Immature natural killer cell (primary cell): ENCODE measurements around the gene ZKSCAN8. TPM values are rescaled to one million over a fixed set of nuclear protein-coding genes. Genes with fewer than 3 reads are reported as not detected.
"Not testable (repeated sequence)": the region's sequence is repeated elsewhere in the genome, so short reads cannot be mapped to it uniquely, and the experiment has no call there.

ENCODE experiments used
- DNase-seq, 3 donors: peaks; one replicate each; pipeline ENCODE4 v3.0.0; 2022; ENCODE audit warnings: mixed read lengths in 1 of 3
- H3K27ac Mint-ChIP-seq, 6 donors: one replicate each; pipeline ENCODE4 v1.8.0; 2020; ENCODE audit warnings: mixed read lengths in 6 of 6, mild to moderate bottlenecking in 5 of 6, inconsistent platforms in 4 of 6, moderate library complexity in 3 of 6
- H3K27me3 Mint-ChIP-seq, 3 donors: one replicate each; pipeline ENCODE4 v1.8.0; 2020 to 2021; ENCODE audit warnings: low read depth in 3 of 3, mild to moderate bottlenecking in 3 of 3, mixed read lengths in 3 of 3, moderate library complexity in 3 of 3, inconsistent platforms in 1 of 3
- H3K36me3 Mint-ChIP-seq, 3 donors: one replicate each; pipeline ENCODE4 v1.8.0; 2020; ENCODE audit warnings: mixed read lengths in 3 of 3, inconsistent platforms in 2 of 3, mild to moderate bottlenecking in 2 of 3
- H3K4me1 Mint-ChIP-seq, 2 donors: one replicate each; pipeline ENCODE4 v1.8.0; 2020; ENCODE audit warnings: inconsistent platforms in 2 of 2, mild to moderate bottlenecking in 2 of 2, mixed read lengths in 2 of 2, moderate library complexity in 1 of 2
- H3K4me3 Mint-ChIP-seq, 5 donors: one replicate each; pipeline ENCODE4 v1.8.0; 2020; ENCODE audit warnings: mild to moderate bottlenecking in 5 of 5, mixed read lengths in 5 of 5, inconsistent platforms in 3 of 5, moderate library complexity in 3 of 5
- H3K9me3 Mint-ChIP-seq, 6 donors: one replicate each; pipeline ENCODE4 v1.8.0; 2020; ENCODE audit warnings: mild to moderate bottlenecking in 6 of 6, mixed read lengths in 6 of 6, inconsistent platforms in 4 of 6, moderate library complexity in 3 of 6
- polyA plus RNA-seq, 3 donors: library from polyadenylated mRNA; unstranded; fragments of 300-500 nt; fragmentation: Illumina TruSeq; gene quantifications; one replicate each; pipeline ENCODE4 v1.2.3, GENCODE V29; 2021

Gene ZKSCAN8
- 1 to 10 TPM in 1 of 3 donors, under 1 TPM in 2; 0.22 to 1.8 (median 0.44) TPM for polyA plus RNA-seq

DNA sequence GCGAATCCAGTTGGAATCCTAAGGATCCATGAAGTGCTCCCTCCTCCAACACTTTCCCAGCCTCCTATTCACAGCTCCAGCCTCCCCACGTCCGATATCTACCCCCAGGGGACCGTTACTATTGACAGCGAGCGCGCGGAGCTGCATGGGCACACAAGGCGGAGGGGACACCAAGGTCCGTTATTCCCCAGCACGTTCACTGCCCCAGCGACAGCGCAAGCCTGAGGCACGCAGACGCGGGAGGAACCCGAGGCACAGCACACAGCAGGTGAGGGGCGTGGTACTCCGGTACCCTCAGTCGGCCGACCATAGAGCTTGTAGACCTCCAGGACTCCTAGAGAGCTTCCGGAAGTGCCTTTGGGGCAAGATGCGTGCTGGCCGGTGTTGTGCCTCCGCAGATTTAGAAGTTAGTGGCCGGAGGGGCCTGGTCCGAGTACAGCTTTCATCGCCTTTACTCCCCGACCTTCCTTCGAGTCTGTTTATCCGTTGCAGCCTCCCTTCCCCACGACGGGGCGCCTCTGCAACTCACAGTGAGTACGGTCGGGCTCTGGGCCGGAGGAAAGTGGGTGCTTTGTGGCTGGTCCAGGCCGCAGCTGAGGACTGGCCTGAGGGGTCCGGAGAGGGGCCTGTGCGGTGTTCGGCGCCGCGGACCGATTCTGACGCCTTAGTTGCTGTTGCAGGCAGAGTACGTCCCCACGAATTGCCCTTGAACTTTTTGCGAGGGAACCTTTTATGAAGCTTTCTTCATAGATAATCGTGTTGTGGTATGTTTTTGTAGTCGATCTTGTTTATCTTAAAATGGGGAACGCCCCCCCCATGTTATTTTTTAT lies at the start of gene ZKSCAN8:
Gene ZKSCAN8 (plus strand): TSS at position 384 of the 830 bp plus-strand sequence. CDS start 6,525 bp downstream, outside the sequence.
- H3K36me3 Mint-ChIP-seq: peaks cover 5 to 8% (median 7%) of the 10 kb centered on the region in 3 donors
- H3K27ac Mint-ChIP-seq: peak within 1 kb of the TSS; percentile 89 to 94 (median 92)
- H3K27me3 Mint-ChIP-seq: peaks cover 4 to 11% (median 4%) of the 10 kb centered on the region in 3 donors
- peak within 1 kb of the TSS; percentile 96 to 99 (median 99) for H3K4me3 Mint-ChIP-seq
- H3K4me1 Mint-ChIP-seq: peaks cover 56 to 79% of the 10 kb centered on the region in 2 donors
- no peaks in the 10 kb centered on the region for H3K9me3 Mint-ChIP-seq
- DNase-seq: peak; percentile 73 to 81 (median 78)

DNA sequence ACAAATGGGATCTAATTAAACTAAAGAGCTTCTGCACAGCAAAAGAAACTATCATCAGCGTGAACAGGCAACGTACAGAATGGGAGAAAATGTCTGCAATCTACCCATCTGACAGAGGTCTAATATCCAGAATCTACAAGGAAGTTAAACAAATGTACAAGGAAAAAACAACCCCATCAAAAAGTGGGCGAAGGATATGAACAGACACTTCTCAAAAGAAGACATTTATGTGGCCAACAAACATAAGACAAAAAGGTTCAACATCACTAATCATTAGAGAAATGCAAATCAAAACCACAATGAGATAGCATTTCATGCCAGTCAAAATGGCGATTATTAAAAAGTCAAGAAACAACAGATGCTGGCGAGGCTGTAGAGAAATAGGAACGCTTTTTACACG lies 39.5 kb upstream of the ZKSCAN8 start:
- not testable (repeated sequence) for H3K27ac Mint-ChIP-seq

DNA sequence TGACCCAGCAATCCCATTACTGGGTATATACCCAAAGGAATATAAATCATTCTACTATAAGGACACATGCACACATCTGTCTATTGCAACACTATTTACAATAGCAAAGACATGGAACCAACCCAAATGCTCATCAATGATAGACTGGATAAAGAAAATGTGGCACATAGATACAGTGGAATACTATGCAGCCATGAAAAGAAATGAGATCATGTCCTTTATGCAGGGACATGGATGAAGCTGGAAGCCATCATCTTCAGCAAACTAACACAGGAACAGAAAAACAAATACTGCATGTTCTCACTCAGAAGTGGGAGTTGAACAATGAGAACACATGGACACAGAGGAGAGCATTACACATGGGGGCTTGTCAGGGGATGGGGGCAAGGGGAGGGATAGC lies 39.0 kb upstream of the ZKSCAN8 start:
- peaks cover 13 to 15% of the 10 kb centered on the region in 2 donors for H3K4me1 Mint-ChIP-seq

More for the DNA sequence above, 39.5 kb upstream of the ZKSCAN8 start:
- H3K9me3 Mint-ChIP-seq, DNase-seq, H3K36me3 Mint-ChIP-seq: not testable (repeated sequence)
- Mint-ChIP-seq H3K27me3 (peaks cover 2 to 14% (median 7%) of the 10 kb centered on the region in 3 donors), H3K4me1 (peaks cover 13 to 15% of the 10 kb centered on the region in 2 donors), H3K4me3 (peak overlapping the region in 1 of 5 donors; percentile 18)

DNA sequence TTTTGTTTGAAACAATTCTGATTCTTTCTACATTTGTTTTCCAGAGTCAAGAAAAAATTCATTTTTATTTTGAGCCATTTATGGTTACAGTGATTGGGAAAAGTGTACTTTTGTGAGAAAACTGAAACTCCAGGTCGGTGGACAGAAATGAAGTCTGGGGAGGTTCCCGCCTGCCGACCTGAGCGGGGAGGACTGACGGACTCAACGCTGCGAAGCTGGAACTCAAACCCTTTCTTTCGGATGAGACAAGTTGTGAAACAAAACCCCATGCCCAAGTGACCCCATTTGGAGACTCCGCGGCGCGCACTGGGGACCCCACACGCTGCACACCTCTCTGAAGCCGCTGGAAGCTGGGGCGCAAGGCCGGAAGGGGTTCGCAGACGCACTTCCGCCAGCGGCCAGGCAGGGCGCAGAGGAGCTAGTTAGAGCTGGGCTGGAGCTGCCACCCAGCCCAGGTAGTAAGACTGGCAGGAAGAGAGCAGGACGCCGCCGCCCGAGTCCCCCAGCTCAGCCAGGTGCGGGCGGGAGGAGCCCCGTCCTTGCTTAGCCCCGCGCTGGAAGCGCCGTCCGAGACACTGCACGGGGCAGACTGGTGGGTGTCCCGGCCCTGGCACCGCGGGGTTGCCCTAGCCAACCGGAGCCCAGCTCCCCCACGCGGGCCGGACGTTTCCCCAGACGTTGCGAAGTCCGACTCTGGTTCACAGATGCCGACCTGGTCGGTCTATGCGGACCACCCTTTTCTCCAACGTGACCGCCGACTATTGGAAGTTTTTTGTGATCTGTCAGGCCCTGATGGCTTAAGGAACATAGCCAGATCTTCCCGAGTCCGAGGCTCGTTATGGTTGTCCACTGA lies 37.1 kb upstream of the ZKSCAN8 start:
- H3K4me1 Mint-ChIP-seq: peaks cover 13 to 15% of the 10 kb centered on the region in 2 donors
- no peaks in the 10 kb centered on the region for H3K9me3 Mint-ChIP-seq
- peaks cover 0 to 7% (median 4%) of the 10 kb centered on the region in 3 donors for H3K36me3 Mint-ChIP-seq
- H3K4me3 Mint-ChIP-seq: peak overlapping the region; percentile 89 to 94 (median 89)
- DNase-seq: peak; percentile 77 to 83 (median 81)
- H3K27me3 Mint-ChIP-seq: peaks cover 3 to 23% (median 10%) of the 10 kb centered on the region in 3 donors
- peak overlapping the region; percentile 86 to 92 (median 92) for H3K27ac Mint-ChIP-seq

More for the DNA sequence above, 39.0 kb upstream of the ZKSCAN8 start:
- Mint-ChIP-seq H3K27me3 (peaks cover 2 to 14% (median 9%) of the 10 kb centered on the region in 3 donors), H3K4me3 (peak overlapping the region in 3 of 5 donors; percentile 12 to 37 (median 19)), H3K27ac (peak overlapping the region in 1 of 6 donors; percentile 23)
- not testable (repeated sequence) for DNase-seq, H3K9me3 Mint-ChIP-seq, H3K36me3 Mint-ChIP-seq

DNA sequence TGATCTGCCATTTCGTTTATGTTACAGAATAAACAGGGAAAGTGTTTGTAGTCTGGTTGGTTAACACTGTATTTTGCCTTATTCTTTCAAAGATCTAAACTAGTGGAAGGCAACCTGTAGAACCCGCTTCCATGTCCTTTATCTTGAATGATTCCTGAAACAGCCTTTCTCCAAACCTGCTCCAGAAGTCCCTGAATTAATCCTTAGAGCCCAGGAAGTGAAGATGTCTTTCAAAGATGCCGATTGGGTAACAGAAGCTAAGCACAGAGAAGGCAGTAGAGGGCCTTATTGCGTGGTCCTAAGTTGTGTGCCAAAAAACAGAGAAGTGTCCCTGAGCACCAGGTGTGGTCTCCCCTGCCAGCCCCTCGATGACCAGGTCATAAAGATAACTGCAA lies 36.4 kb upstream of the ZKSCAN8 start:
- Mint-ChIP-seq H3K9me3 (no peaks in the 10 kb centered on the region), H3K4me1 (peaks cover 13 to 15% of the 10 kb centered on the region in 2 donors), H3K27me3 (peaks cover 3 to 23% (median 10%) of the 10 kb centered on the region in 3 donors), H3K27ac (peak overlapping the region; percentile 86 to 92 (median 92)), H3K4me3 (peak overlapping the region; percentile 89 to 94 (median 89)), H3K36me3 (peaks cover 0 to 7% (median 0%) of the 10 kb centered on the region in 3 donors)
- DNase-seq: no peak

DNA sequence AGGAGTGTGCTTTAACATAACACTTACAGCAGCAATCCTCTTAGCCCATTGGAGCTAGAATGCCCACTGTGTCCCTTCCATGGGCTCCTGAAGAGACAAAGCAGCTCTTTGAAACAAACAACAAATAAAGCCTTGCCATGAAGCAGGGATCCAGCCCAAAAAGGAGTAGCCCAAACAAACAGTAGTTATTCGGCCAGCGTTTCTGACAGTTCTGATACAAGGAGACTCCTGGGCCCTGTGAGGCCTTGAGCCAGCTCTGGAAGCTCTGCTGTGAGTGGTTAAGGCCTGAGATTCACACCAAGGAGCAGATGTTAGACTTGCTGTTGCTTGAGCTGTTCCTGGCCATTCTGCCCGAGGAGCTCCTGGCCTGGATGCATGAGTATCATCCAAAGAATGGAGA lies 34.2 kb upstream of the ZKSCAN8 start:
- Mint-ChIP-seq H3K4me3 (no peak overlapping the region), H3K4me1 (peaks cover 13 to 15% of the 10 kb centered on the region in 2 donors), H3K27me3 (peaks cover 3 to 14% (median 6%) of the 10 kb centered on the region in 3 donors), H3K36me3 (peaks cover 0 to 7% (median 0%) of the 10 kb centered on the region in 3 donors), H3K27ac (no peak overlapping the region), H3K9me3 (no peaks in the 10 kb centered on the region)
- no peak for DNase-seq

DNA sequence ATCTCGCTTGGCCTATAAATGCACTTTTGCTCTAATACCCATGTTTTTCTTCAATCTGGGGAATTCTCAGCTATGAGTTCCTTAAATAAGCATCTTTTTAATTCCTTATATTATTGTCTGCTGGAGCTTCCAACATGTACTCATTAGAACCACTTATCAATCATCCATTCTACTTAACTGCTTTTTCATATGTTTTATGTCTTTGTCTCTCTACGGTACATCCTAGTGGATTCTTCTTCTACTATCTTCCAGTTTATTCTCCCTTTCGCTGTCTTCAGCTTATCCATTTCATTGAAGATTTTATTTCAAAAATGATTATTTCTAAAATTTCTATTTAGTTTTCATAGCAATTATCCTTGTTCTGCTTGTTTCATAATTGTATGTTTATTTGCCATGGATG lies 29.7 kb upstream of the ZKSCAN8 start:
- H3K4me1 Mint-ChIP-seq: no peaks in the 10 kb centered on the region
- DNase-seq: no peak
- no peaks in the 10 kb centered on the region for H3K9me3 Mint-ChIP-seq
- peaks cover 2 to 9% (median 3%) of the 10 kb centered on the region in 3 donors for H3K27me3 Mint-ChIP-seq
- H3K36me3 Mint-ChIP-seq: peaks cover 9 to 18% (median 11%) of the 10 kb centered on the region in 3 donors
- no peak overlapping the region for H3K4me3 Mint-ChIP-seq
- H3K27ac Mint-ChIP-seq: no peak overlapping the region

DNA sequence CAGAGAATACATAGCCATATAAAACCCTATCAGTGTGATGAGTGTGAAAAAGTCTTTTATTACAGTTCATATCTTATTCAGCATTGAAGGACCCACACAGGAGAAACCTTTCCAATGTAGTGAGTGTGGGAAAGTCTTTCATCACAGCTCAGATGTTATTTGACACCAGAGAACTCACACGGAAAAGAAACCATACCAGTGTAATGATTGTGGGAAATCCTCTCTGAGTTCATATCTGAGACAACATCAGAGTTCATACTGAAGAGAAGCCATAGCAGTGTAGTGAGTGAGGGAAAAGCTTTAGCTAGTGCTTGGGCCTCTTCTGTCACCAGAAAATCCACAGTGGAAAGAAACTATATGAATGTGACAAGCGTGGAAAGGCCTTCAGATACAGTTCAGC lies 25.9 kb upstream of the ZKSCAN8 start:
- Mint-ChIP-seq H3K4me1 (no peaks in the 10 kb centered on the region), H3K36me3 (peaks cover 25 to 30% (median 29%) of the 10 kb centered on the region in 3 donors), H3K9me3 (no peaks in the 10 kb centered on the region), H3K27ac (no peak overlapping the region), H3K27me3 (peaks cover 0 to 1% (median 0%) of the 10 kb centered on the region in 3 donors), H3K4me3 (no peak overlapping the region)
- no peak for DNase-seq

DNA sequence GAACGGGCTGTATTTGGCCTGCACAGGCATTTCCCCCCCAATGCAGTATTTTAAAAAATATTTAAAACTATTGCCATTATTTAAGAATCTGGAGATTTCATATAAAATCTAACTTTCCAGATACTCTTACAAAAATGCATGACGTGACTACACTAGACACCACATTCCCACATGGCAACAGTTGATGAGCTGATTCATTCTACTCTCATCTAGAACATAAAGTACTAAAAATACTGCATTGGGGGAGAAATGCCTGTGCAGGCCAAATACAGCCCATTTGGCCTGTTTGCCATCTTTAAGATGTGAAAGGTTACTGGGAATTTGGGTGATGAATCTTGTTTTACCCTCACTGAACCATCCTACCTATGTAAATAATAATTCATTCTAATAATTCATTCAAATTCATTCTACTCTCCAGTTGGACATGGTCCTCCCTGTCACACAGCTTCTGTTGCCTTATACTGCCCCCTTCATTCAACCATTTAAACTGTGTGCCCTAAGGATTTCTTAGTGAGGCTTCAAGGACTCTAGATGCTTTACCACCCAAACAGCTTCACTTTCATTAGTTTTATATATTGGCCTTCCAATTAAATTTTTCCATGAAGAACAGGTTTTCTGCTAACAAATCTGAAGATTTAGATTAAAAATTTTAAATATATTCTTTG lies 24.2 kb upstream of the ZKSCAN8 start:
- H3K27me3 Mint-ChIP-seq: peaks cover 0 to 1% (median 0%) of the 10 kb centered on the region in 3 donors
- no peaks in the 10 kb centered on the region for H3K9me3 Mint-ChIP-seq
- no peak overlapping the region for H3K4me3 Mint-ChIP-seq
- peak overlapping the region in 1 of 6 donors; percentile 65 for H3K27ac Mint-ChIP-seq
- H3K36me3 Mint-ChIP-seq: peaks cover 29 to 36% (median 30%) of the 10 kb centered on the region in 3 donors
- H3K4me1 Mint-ChIP-seq: no peaks in the 10 kb centered on the region
- no peak for DNase-seq

DNA sequence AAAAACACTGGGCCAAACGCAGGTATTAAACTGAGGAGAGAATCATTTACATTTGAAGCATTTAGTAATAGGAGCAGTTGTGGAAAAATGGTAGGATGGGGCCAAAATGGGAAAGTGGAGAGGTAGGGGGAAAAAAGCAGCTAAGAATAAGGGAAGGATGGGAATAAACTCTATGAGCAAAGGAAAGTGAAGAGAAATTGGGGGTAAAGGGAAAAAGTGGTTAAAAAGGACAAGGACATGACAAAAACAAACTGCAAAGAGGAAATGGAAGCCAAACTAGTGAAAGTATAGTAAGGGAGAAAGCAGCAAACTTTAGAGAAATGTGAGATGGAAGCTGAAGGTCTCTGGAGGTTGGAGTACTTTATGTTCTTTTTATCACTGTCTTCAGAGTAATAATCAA lies 23.5 kb upstream of the ZKSCAN8 start:
- H3K27ac Mint-ChIP-seq: no peak overlapping the region

DNA sequence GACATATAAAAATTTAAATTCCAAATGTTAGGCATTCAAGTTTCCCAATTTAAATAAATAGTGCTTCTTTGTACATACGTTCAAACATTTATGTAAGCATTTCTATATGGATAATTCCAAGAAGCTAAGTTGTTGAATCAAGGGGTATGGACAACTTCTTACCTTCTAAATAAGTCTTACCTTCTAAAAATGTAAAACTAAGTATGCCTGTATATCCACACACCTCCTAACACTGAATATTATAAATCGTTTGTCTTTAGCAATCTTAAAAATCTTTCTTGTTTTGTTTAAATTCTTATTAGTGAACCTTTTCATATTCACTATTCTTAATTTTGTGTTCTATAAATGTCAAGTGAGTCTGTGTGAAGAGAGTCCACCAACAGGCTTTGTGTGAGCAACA lies 19.8 kb upstream of the ZKSCAN8 start:
- peaks cover 27 to 37% of the 10 kb centered on the region in 2 donors for H3K4me1 Mint-ChIP-seq
- H3K4me3 Mint-ChIP-seq: peak overlapping the region in 2 of 5 donors; percentile 26 to 33
- H3K9me3 Mint-ChIP-seq: no peaks in the 10 kb centered on the region
- H3K27ac Mint-ChIP-seq: no peak overlapping the region
- no peak for DNase-seq
- H3K36me3 Mint-ChIP-seq: peaks cover 19 to 28% (median 25%) of the 10 kb centered on the region in 3 donors
- H3K27me3 Mint-ChIP-seq: peaks cover 0 to 1% (median 0%) of the 10 kb centered on the region in 3 donors

More for the DNA sequence above, 23.5 kb upstream of the ZKSCAN8 start:
- peaks cover under 1% of the 10 kb centered on the region in 2 donors for H3K4me1 Mint-ChIP-seq
- no peak for DNase-seq
- H3K27me3 Mint-ChIP-seq: peaks cover 0 to 1% (median 0%) of the 10 kb centered on the region in 3 donors
- no peaks in the 10 kb centered on the region for H3K9me3 Mint-ChIP-seq
- peaks cover 31 to 37% (median 31%) of the 10 kb centered on the region in 3 donors for H3K36me3 Mint-ChIP-seq
- no peak overlapping the region for H3K4me3 Mint-ChIP-seq

DNA sequence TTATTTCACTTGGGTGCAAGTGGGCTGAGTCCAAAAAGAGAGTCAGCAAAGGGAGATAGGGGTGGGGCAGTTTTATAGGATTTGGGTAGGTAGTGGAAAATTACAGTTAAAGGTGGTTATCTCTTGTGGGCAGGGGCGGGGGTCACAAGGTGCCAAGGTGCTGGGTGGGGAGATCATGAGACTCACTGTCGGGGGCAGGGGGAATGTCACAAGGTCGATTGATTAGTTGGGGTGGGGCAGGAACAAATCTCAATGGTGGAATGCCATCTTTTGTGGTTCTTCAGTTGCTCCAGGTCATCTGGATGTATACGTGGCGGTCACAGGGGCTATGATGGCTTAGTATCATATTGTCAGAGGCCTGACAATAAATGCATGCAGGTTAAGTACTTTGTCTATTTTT lies 19.4 kb upstream of the ZKSCAN8 start:
- H3K9me3 Mint-ChIP-seq, DNase-seq, H3K27me3 Mint-ChIP-seq: not testable (repeated sequence)
- H3K4me3 Mint-ChIP-seq: peak overlapping the region in 2 of 5 donors; percentile 26 to 33
- H3K4me1 Mint-ChIP-seq: peaks cover 28 to 41% of the 10 kb centered on the region in 2 donors
- H3K36me3 Mint-ChIP-seq: peaks cover 19 to 28% (median 25%) of the 10 kb centered on the region in 3 donors
- H3K27ac Mint-ChIP-seq: peak overlapping the region in 1 of 6 donors; percentile 15
